ENCODE data around the gene WDR20.

DNA sequence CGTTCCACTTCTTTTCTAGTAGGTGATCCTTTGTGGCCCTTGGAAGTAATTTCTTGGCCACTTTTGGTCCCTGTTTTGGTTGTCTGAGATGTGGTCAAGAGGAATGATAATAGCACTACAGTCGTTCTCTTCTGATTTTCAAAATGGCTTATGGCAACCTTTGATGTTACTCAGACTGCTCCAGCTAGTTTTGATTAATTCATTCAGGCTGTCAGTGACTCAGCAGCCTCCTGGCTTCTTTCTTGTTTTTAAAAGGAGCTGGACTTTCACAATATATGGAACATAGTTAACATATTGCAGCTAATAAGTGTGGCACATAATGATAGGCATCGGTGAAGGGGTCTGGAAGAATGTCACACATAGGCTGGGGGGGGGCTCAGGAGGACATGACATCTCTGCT lies 47.3 kb downstream of the WDR20 start:
- TF ChIP-seq, protein P1, sequence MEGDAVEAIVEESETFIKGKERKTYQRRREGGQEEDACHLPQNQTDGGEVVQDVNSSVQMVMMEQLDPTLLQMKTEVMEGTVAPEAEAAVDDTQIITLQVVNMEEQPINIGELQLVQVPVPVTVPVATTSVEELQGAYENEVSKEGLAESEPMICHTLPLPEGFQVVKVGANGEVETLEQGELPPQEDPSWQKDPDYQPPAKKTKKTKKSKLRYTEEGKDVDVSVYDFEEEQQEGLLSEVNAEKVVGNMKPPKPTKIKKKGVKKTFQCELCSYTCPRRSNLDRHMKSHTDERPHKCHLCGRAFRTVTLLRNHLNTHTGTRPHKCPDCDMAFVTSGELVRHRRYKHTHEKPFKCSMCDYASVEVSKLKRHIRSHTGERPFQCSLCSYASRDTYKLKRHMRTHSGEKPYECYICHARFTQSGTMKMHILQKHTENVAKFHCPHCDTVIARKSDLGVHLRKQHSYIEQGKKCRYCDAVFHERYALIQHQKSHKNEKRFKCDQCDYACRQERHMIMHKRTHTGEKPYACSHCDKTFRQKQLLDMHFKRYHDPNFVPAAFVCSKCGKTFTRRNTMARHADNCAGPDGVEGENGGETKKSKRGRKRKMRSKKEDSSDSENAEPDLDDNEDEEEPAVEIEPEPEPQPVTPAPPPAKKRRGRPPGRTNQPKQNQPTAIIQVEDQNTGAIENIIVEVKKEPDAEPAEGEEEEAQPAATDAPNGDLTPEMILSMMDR (IDR thresholded peaks at IDR 0.05): no peak
- no peak for TF ChIP-seq POLR2A (IDR thresholded peaks at IDR 0.05)

Data from Peyer's patch (tissue), 4 donors.